HK-2 (cell line): Measurements from ENCODE around the gene GNPDA1.

Experiments
- DNase-seq: peaks from one replicate; pipeline ENCODE4 v3.0.0-alpha.2; 2018; ENCODE audit not compliant: unreplicated experiment

The GNPDA1 gene

GRCh38 chr5:142023836-142024235, 11.0 kb upstream of the GNPDA1 start:
- no peak for DNase-seq

DNA sequence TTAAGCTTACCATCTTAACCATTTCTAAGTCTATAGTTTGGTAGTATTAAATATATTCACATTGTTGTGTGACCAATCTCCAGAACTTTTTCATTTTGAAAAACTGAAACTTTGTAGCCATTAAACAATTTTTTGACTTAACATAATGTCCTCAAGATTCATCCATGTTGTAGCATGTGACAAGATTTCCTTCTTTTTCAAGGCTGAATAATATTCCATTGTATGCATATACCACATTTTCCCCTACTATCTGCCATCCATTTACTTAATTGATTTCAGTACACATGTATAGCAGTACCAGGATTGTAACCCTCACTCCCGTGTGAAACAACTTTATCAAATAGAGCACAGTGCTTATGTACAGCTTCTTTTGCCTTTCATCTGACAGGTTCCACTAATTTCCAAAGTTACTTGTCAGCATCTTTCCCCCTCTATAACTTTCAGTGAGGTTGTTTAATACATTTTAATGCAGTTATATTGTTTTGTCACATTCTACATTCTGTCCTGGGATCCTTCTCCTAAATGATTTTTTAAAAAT, 7.4 kb upstream of the GNPDA1 start:
- no peak for DNase-seq

GRCh38 chr5:142017832-142018427, 5.1 kb upstream of the GNPDA1 start:
- no peak for DNase-seq

GRCh38 chr5:142016556-142016955, 3.7 kb upstream of the GNPDA1 start:
- DNase-seq, result no peak

DNA sequence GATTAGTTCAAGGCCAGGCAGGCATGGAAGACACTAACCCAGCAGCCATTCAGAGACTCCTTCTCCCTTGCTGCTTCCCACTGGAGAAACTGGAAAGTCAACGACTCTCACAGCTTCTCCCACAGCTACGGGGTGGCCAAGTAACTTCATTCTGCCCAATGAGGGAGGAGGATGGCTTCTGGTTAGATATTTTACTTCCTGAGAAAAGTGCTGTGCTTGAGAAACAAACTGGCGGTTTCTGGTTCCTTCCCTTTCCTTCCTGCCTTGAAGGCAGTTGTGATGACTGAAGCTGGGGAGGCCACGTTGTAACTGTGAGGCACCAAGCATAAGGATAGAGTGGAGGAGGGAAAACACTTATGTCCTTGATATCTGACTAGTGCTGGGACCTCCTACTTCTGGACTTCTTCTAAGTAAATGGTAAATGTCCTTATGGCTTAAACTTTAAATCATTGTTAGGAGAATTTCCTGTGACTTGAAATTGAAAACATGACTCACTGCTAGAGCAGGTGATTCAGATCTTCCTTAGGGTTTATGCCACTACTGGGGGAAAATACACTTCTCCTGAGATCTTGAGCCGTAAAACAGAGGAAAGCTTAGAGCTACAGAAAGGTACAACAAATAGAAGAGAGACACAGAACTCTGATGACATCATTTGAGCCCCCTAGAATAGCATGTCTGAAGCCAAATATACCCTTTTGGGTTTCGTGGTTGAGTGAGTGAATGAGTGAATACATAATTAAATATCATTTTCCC, 3.1 kb upstream of the GNPDA1 start:
- DNase-seq, result peak; percentile 51

- DNase-seq, result no peak
These were observed 2.2 kb upstream of the GNPDA1 start for GRCh38 chr5:142014911-142015584.

GRCh38 chr5:142013734-142014521, 1.1 kb upstream of the GNPDA1 start:
- peak; percentile 43 for DNase-seq

- no peak for DNase-seq
These were observed 541 bp downstream of the GNPDA1 start for GRCh38 chr5:142012186-142012785.

GRCh38 chr5:142011572-142012185, 1.1 kb downstream of the GNPDA1 start:
- no peak for DNase-seq

- DNase-seq, result no peak
These were observed 2.9 kb downstream of the GNPDA1 start for GRCh38 chr5:142009886-142010285.

DNA sequence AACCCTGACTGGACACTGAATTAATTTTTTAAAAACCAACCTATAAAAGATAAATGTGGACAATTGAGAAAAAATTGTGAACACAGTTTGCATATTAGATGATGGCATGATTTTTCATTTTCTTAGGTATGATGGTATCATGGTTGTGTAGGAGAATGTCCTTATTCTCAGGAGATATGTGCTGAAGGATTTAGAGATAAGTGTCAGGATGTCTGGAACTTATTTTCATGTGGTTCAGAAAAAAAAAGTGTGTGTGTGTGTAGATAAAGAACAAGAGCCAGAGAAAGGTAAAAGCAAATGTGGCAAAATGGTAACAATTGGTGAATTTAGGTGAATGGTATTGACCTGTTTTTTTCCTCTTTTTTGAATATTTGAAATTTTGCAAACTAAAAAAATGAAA, 4.0 kb downstream of the GNPDA1 start:
- no peak for DNase-seq

DNA sequence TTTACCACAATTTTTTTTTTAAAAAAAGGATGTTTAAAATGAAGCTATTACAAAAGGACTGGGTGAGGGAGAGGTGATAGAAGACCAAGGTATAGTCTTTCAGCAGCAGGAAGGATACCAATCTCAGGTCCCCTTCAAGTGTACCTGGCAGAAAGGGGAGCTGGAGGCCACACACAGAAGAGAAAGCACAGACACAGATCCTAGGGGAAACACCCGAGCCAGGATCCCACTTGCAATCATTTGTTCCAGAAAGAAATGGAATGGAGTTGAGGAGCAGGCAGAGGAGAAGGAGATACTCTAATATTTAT, 5.6 kb downstream of the GNPDA1 start:
- no peak for DNase-seq

DNA sequence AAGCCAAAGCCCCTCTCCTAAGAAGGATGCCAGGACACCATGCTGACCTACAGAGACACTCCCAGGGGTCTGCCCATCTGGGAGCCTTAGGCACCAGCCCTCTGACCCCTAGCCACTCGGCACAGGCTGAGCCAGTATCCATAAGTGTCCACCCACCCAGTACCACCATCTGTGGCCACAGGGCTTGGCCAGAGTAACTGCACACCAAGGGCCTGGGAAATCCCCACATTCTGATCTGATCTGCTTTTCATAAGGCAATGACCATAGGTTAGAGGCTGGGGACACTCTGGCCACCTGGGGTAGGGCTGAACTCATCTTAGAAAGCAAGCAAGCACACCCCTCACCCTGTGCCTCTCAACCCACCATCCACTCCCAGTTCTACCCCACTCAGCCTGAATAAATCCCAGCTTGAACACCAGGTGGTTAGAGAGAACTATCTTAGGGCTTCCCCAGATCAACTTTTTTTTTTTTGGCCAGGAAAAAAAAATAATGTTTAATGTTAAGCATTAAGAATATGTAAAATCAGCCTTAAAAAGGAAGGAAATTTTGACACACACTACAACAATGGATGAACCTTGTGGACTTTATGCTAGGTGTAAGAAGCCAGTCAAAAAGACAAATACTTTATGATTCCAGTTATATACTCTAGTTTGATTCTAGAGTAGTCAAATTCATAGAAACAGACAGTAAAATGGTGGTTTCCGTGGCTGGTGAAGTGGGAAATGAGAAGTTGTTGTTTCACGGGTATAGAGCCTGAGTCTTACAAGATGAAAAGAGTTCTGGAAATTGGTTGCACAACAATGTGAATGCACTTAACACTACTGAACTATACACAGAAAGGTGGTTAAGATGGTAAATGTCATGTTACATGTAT, 6.2 kb downstream of the GNPDA1 start:
- DNase-seq, result no peak

- no peak for DNase-seq
These were observed 9.5 kb downstream of the GNPDA1 start for GRCh38 chr5:142003266-142003800.

DNA sequence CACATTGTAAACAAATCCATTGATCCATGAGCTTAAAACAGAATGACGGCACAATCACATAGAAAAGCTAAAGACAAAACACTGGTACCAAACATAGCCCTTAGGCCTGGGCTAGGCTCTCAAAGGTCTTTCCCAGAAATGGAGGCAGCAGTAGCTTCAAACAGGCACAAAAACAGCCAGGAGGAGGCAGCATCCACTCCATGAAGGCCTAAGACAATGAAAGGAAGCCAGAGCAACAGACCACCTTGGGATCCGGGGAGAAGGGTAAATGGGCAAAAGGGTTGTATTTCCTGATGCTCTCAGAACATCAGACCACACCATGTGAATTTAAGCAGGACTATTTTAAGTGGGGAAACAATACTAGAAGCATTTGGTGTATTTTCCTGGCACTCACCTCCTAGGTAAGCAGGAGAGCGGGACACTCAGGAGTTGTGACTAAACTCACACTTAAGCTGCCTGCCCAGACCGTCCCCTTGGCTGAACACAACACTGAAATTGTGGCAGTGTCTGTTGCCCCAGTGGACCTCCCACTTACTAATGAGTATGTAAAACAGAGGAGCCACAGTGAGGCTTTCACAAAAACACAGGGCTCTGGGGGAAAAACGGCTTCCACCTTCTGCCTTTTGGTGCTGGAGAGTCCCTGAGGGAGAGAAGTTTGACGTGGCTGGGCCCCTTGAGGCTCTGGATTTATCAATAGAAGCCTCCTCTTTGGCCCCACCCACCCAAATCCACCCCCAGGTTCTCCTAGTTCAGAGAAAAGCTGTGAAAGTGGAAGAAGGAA, 11.9 kb downstream of the GNPDA1 start:
- no peak for DNase-seq

DNA sequence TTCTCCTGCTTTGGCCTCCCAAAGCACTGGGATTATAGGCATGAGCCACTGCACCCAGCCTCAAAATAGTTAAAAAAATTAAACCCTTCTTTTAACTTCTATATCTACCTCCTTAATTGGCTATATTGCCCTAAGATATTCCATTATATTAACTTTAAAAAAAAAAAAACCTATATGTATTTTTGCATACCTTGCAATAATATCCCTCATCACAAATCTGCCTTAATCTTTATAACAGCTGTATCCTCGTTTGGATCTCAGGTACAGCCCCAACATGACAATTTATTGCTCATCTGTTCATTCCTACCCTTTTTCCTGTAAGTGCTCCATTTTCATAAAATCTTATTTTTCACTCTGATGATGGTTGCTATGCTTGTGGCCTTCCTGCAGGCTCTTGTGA, 12.7 kb downstream of the GNPDA1 start:
- no peak for DNase-seq

DNA sequence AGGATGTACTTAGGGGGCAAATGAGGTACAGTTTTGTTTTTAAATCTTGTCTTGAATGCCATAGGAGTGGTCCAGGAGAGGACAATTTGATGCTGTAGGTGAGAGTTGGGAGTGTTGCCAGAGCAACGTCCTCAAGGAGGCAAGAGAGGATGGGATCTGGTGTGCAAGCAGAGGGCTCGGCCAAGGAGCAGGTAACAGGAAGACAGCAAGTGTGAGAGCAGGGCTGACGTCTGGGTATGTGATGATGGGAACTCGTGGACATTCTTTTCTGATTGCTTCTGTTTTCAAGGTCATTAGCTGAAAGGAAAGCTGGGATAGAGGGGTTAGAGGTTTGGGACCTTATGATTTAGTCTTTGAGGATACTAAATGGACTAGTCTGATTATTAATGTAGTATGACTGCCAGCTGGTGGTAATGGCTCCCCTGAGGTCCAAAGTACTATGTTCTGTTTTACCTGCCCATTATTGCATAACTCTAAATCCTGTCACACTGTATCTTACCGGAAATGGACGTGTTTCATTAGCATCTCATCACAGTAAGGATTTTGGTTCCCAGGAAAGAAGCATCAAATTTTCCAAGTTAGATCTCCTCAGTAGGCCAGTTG, 15.4 kb downstream of the GNPDA1 start:
- no peak for DNase-seq

GRCh38 chr5:141995656-141996055, 17.2 kb downstream of the GNPDA1 start:
- DNase-seq, result no peak
